Suprapubic skin (tissue), 3 donors: ENCODE results near the gene ANKRD22.

Source experiments
- CTCF ChIP-seq, 2 donors: fragments of 200-600 bp in 1 of 2; fragments of 450-650 bp in 1 of 2; sonication (generic) in 1 of 2; IDR thresholded peaks; one replicate each; pipeline ENCODE4 v1.5.1; 2016 to 2019; ENCODE audit warnings: antibody characterized with exemption in 2 of 2, mild to moderate bottlenecking in 1 of 2, moderate library complexity in 1 of 2
- POLR2A ChIP-seq, 2 donors: fragments of 450-650 bp; IDR thresholded peaks; one replicate each; pipeline ENCODE4 v1.6.1; 2017; ENCODE audit warnings: antibody characterized with exemption in 2 of 2, mild to moderate bottlenecking in 2 of 2, moderate library complexity in 2 of 2

- TF ChIP-seq CTCF (IDR thresholded peaks at IDR 0.05), result no peak
- no peak for TF ChIP-seq POLR2A (IDR thresholded peaks at IDR 0.05)
These were observed 23.4 kb upstream of the ANKRD22 start for GRCh38 chr10:88875081-88875480.
